HEK293 (cell line): ENCODE results near the gene SPTBN1.

ENCODE experiments used
- SETDB1 ChIP-seq: IDR thresholded peaks from one replicate; pipeline ENCODE4 v1.6.1; 2017; ENCODE audit warnings: mild to moderate bottlenecking, low read length, moderate library complexity, mixed read lengths; ENCODE audit not compliant: insufficient read length
- SP7 ChIP-seq: fragments of 450-650 bp; formaldehyde crosslinking; IDR thresholded peaks from 2 replicates; pipeline ENCODE4 v1.5.1; 2016; ENCODE audit warnings: missing biosample characterization, missing genetic modification characterization
- YY1 ChIP-seq: fragments of 450-650 bp; formaldehyde crosslinking; IDR thresholded peaks from 2 replicates; pipeline ENCODE4 v1.5.1; 2018; ENCODE audit warnings: missing biosample characterization, missing genetic modification characterization
- ZBTB20 ChIP-seq: fragments of 450-650 bp; formaldehyde crosslinking; IDR thresholded peaks from 2 replicates; pipeline ENCODE4 v1.5.1; 2016; ENCODE audit warnings: missing biosample characterization, missing genetic modification characterization
- ZFP41 ChIP-seq: fragments of 450-650 bp; formaldehyde crosslinking; IDR thresholded peaks from 2 replicates; pipeline ENCODE4 v1.5.1; 2016; ENCODE audit warnings: missing biosample characterization, missing genetic modification characterization, borderline replicate concordance
- ZNF426 ChIP-seq: fragments of 450-650 bp; formaldehyde crosslinking; IDR thresholded peaks from 2 replicates; pipeline ENCODE4 v1.5.1; 2017; ENCODE audit warnings: missing biosample characterization, missing genetic modification characterization, mild to moderate bottlenecking, inconsistent platforms, moderate library complexity
- ZNF76 ChIP-seq: fragments of 450-650 bp; formaldehyde crosslinking; IDR thresholded peaks from 2 replicates; pipeline ENCODE4; 2016; ENCODE audit warnings: low read depth, missing biosample characterization, missing genetic modification characterization, borderline replicate concordance
- ZNF792 ChIP-seq: fragments of 450-650 bp; formaldehyde crosslinking; IDR thresholded peaks from 2 replicates; pipeline ENCODE4 v1.5.1; 2016; ENCODE audit warnings: missing biosample characterization, missing genetic modification characterization
- TF ChIP-seq, protein P1 (sequence below): fragments of 450-650 bp; formaldehyde crosslinking; IDR thresholded peaks from 2 replicates; pipeline ENCODE4 v1.5.1; 2016; ENCODE audit warnings: missing biosample characterization, missing genetic modification characterization
- TF ChIP-seq, protein P2 (sequence below): fragments of 450-650 bp; formaldehyde crosslinking; IDR thresholded peaks from 2 replicates; pipeline ENCODE4 v1.5.1; 2016; ENCODE audit warnings: missing biosample characterization, missing genetic modification characterization
- TF ChIP-seq, protein P3 (sequence below): fragments of 450-650 bp; formaldehyde crosslinking; IDR thresholded peaks from 2 replicates; pipeline ENCODE4 v1.5.1; 2016; ENCODE audit warnings: missing biosample characterization, missing genetic modification characterization

DNA sequence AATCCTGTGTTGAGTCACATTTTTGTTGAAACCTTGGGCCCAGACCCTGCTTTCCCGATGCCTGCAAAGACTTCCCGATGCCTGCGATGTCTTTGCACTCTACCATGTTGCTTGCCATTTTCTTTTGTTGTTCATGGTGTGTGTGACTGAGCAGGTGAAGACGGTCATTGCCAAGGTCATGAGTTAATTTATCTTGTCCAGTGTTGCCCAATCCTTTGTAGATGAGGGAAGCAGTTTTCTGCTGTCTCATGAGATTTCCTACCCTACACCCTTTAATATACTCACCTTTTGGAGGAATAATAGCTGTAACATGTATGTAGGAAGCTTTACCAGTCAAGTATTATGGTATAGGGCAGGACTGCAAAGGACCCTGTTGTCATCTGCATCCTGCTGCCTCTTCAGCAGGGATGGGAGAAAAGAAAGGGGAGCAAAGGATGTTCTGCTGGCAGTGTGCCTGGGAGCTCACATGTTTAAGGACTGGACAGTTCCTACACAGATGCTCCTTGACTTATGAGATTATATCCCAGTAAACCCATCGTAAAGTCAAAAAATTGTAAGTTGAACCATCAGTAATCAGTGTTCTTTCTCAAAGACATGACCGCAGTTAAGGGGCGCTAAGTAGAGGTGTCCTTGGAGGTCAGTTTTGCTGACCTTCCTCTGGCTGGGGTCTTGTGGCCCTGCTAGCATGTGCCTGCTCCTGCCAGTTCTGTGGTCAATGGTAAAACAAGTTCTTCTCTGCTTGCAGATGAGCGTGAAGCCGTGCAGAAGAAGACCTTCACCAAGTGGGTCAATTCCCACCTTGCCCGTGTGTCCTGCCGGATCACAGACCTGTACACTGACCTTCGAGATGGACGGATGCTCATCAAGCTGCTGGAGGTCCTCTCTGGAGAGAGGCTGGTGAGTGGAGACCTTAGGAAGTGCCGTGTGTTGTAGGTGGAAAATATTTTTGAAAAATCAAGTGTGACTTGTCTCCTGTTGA is 142.5 kb downstream of the SPTBN1 start:
- TF ChIP-seq, protein P1, sequence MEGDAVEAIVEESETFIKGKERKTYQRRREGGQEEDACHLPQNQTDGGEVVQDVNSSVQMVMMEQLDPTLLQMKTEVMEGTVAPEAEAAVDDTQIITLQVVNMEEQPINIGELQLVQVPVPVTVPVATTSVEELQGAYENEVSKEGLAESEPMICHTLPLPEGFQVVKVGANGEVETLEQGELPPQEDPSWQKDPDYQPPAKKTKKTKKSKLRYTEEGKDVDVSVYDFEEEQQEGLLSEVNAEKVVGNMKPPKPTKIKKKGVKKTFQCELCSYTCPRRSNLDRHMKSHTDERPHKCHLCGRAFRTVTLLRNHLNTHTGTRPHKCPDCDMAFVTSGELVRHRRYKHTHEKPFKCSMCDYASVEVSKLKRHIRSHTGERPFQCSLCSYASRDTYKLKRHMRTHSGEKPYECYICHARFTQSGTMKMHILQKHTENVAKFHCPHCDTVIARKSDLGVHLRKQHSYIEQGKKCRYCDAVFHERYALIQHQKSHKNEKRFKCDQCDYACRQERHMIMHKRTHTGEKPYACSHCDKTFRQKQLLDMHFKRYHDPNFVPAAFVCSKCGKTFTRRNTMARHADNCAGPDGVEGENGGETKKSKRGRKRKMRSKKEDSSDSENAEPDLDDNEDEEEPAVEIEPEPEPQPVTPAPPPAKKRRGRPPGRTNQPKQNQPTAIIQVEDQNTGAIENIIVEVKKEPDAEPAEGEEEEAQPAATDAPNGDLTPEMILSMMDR = no peak
- TF ChIP-seq ZNF76 (tag by site-specific recombination) (no peak), ZFP41 (tag by site-specific recombination) (no peak), ZNF792 (tag by site-specific recombination) (no peak), ZBTB20 (tag by site-specific recombination) (no peak), SETDB1 (no peak), SP7 (tag by site-specific recombination) (no peak), YY1 (tag by site-specific recombination) (no peak), ZNF426 (tag by site-specific recombination) (no peak)
- TF ChIP-seq, protein P2, sequence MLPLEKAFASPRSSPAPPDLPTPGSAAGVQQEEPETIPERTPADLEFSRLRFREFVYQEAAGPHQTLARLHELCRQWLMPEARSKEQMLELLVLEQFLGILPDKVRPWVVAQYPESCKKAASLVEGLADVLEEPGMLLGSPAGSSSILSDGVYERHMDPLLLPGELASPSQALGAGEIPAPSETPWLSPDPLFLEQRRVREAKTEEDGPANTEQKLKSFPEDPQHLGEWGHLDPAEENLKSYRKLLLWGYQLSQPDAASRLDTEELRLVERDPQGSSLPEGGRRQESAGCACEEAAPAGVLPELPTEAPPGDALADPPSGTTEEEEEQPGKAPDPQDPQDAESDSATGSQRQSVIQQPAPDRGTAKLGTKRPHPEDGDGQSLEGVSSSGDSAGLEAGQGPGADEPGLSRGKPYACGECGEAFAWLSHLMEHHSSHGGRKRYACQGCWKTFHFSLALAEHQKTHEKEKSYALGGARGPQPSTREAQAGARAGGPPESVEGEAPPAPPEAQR = no peak
- TF ChIP-seq, protein P3, sequence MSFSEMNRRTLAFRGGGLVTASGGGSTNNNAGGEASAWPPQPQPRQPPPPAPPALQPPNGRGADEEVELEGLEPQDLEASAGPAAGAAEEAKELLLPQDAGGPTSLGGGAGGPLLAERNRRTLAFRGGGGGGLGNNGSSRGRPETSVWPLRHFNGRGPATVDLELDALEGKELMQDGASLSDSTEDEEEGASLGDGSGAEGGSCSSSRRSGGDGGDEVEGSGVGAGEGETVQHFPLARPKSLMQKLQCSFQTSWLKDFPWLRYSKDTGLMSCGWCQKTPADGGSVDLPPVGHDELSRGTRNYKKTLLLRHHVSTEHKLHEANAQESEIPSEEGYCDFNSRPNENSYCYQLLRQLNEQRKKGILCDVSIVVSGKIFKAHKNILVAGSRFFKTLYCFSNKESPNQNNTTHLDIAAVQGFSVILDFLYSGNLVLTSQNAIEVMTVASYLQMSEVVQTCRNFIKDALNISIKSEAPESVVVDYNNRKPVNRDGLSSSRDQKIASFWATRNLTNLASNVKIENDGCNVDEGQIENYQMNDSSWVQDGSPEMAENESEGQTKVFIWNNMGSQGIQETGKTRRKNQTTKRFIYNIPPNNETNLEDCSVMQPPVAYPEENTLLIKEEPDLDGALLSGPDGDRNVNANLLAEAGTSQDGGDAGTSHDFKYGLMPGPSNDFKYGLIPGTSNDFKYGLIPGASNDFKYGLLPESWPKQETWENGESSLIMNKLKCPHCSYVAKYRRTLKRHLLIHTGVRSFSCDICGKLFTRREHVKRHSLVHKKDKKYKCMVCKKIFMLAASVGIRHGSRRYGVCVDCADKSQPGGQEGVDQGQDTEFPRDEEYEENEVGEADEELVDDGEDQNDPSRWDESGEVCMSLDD (tag by site-specific recombination) = no peak
